OCI-LY1 (cell line): ENCODE data around the gene VSIG8.

Source experiments
- H2AFZ ChIP-seq: fragments of 200-600 bp; sonication (generic), shearing (Covaris generic); 2 replicates; pipeline ENCODE4 v1.6.0; 2014; ENCODE audit warnings: antibody characterized with exemption, mild to moderate bottlenecking, low read length
- H3F3A ChIP-seq: fragments of 200-600 bp; sonication (generic), shearing (Covaris generic); 2 replicates; pipeline ENCODE4 v1.6.0; 2014; ENCODE audit warnings: mild to moderate bottlenecking, antibody characterized with exemption, low read length, moderate library complexity; ENCODE audit not compliant: insufficient read depth
- H3K27ac ChIP-seq: fragments of 200-600 bp; sonication (generic); 2 replicates; pipeline ENCODE4 v1.5.1; 2014; ENCODE audit warnings: low read length, mixed run types, mild to moderate bottlenecking, low read depth; ENCODE audit not compliant: poor library complexity, severe bottlenecking
- H3K27me3 ChIP-seq: fragments of 200-600 bp; sonication (generic); 2 replicates; pipeline ENCODE4 v1.6.0; 2014; ENCODE audit warnings: antibody characterized with exemption, mild to moderate bottlenecking, low read length, moderate library complexity; ENCODE audit not compliant: insufficient read depth
- H3K36me3 ChIP-seq: fragments of 200-600 bp; sonication (generic); 2 replicates; pipeline ENCODE4 v1.6.1; 2014; ENCODE audit warnings: mild to moderate bottlenecking, antibody characterized with exemption, low read length, moderate library complexity, mixed read lengths; ENCODE audit not compliant: insufficient read depth
- H3K4me1 ChIP-seq: fragments of 200-600 bp; sonication (generic); 2 replicates; pipeline ENCODE4 v1.5.1; 2014; ENCODE audit warnings: mild to moderate bottlenecking, low read length, moderate library complexity; ENCODE audit not compliant: insufficient read depth, severe bottlenecking
- H3K4me2 ChIP-seq: fragments of 200-600 bp; sonication (generic), shearing (Covaris generic); 2 replicates; pipeline ENCODE4 v1.6.1; 2014; ENCODE audit warnings: low read length
- H3K4me3 ChIP-seq: fragments of 200-600 bp; sonication (generic); 2 replicates; pipeline ENCODE4 v1.5.1; 2014; ENCODE audit warnings: low read length, low read depth, mild to moderate bottlenecking, mixed read lengths; ENCODE audit not compliant: poor library complexity, severe bottlenecking
- H3K79me2 ChIP-seq: fragments of 200-600 bp; shearing (Covaris generic); 2 replicates; pipeline ENCODE4 v1.6.1; 2016; ENCODE audit warnings: mixed run types, low read length, mixed read lengths; ENCODE audit not compliant: insufficient read depth
- H3K9ac ChIP-seq: fragments of 200-600 bp; sonication (generic), shearing (Covaris generic); 2 replicates; pipeline ENCODE4 v1.6.1; 2014; ENCODE audit warnings: mild to moderate bottlenecking, low read length, mixed read lengths
- H3K9me2 ChIP-seq: fragments of 200-600 bp; sonication (generic), shearing (Covaris generic); 2 replicates; pipeline ENCODE4 v1.6.1; 2014; ENCODE audit warnings: low read depth, mild to moderate bottlenecking, low read length, mixed read lengths
- H3K9me3 ChIP-seq: fragments of 200-600 bp; shearing (Covaris generic); 2 replicates; pipeline ENCODE4 v1.6.1; 2014; ENCODE audit warnings: low read length, mixed read lengths
- H4K20me1 ChIP-seq: fragments of 200-600 bp; sonication (generic), shearing (Covaris generic); 2 replicates; pipeline ENCODE4 v1.6.0; 2016; ENCODE audit warnings: mild to moderate bottlenecking, low read length; ENCODE audit not compliant: insufficient read depth
- CTCF ChIP-seq: fragments of 200-600 bp; sonication (generic), shearing (Covaris generic); IDR thresholded peaks from 2 replicates; pipeline ENCODE4 v1.5.1; 2017; ENCODE audit warnings: mild to moderate bottlenecking, antibody characterized with exemption, low read length, moderate library complexity, mixed read lengths
- EZH2 ChIP-seq: fragments of 200-600 bp; sonication (generic), shearing (Covaris generic); IDR thresholded peaks from 2 replicates; pipeline ENCODE4 v1.8.0; 2017; ENCODE audit warnings: borderline replicate concordance, mixed run types, mild to moderate bottlenecking, antibody characterized with exemption, low read length, moderate library complexity, mixed read lengths

The VSIG8 gene

DNA sequence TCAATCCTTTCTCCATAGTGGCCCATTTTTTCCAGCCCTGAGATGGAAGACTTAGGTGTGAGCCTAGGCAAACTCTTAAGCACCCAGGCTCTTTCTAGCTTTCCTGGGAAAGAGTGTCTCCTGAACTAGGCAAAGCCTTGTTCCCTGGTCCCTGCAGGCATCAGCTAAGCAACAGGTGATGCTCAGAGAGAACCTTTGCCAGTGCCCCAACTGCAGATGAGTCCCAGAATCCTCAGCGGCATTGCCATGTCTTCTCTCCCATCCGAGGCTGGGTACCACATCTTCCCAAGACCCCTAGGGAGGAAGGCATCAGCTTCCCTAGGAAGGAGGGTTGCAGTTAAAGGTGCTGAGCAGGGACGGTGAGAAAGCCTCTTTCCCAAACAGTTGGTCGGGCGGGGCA is 8.2 kb upstream of the VSIG8 start:
- no peaks in the 10 kb centered on the region; the same call in 1 of the 2 replicates for H3K27me3 ChIP-seq
- no peak overlapping the region for H2AFZ ChIP-seq
- H3K4me2 ChIP-seq, result no peak overlapping the region
- TF ChIP-seq CTCF (no peak), EZH2 (no peak)
- no peaks in the 10 kb centered on the region for H3F3A ChIP-seq
- no peaks in the 10 kb centered on the region for H3K79me2 ChIP-seq
- H3K9ac ChIP-seq, result no peak overlapping the region
- no peak overlapping the region for H3K4me3 ChIP-seq
- no peaks in the 10 kb centered on the region for H4K20me1 ChIP-seq
- H3K27ac ChIP-seq, result no peak overlapping the region
- no peaks in the 10 kb centered on the region for H3K4me1 ChIP-seq
- H3K9me3 ChIP-seq, result no peaks in the 10 kb centered on the region
- H3K36me3 ChIP-seq, result no peaks in the 10 kb centered on the region
- no peaks in the 10 kb centered on the region for H3K9me2 ChIP-seq

DNA sequence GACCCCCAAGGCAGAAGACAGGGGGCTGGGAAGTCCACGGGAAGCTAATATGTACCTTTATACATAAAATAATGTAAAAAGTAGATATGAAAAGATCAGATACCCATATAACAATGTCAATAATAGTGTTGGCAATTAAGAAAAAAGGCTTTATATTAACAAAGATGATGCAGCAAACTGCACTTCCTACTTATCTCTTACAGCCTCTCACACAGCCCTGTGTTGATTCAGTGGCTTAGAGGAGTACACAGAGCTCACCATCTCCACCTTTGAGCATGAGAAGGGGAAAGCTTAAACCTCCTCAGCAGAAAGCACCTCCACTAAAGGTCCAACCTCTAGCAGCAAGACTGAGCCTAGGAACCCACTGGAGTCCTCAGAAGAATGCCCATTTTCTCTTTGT is 7.2 kb upstream of the VSIG8 start:
- Histone ChIP-seq H4K20me1 (no peaks in the 10 kb centered on the region), H3K27me3 (no peaks in the 10 kb centered on the region; the same call in 1 of the 2 replicates), H3K4me3 (no peak overlapping the region), H3F3A (no peaks in the 10 kb centered on the region), H2AFZ (no peak overlapping the region), H3K36me3 (no peaks in the 10 kb centered on the region), H3K4me2 (no peak overlapping the region), H3K4me1 (no peaks in the 10 kb centered on the region), H3K79me2 (no peaks in the 10 kb centered on the region), H3K9me3 (no peaks in the 10 kb centered on the region), H3K27ac (no peak overlapping the region), H3K9ac (no peak overlapping the region), H3K9me2 (no peaks in the 10 kb centered on the region)
- TF ChIP-seq EZH2 (no peak), CTCF (no peak)

DNA sequence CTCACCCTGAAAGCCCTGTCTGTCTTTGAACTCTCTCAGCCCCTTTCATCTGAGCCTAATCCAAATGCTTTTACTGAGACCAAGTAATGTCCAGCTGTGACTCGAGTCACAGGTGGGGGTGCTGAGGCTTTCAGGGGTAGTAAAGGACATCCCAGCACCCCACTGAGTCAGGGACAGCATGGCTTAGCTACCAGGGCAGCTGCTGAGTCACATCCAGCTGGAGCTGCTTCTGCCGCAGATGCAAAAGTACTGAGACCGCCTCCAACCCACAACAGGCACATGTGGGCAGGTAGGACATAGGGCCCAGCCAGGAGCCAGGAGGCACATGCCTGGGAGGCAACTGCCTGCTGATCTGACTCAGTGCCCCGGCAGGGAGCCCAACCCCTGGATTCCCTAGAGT is 6.7 kb upstream of the VSIG8 start:
- Histone ChIP-seq H3K9ac (no peak overlapping the region), H2AFZ (no peak overlapping the region), H3K4me1 (no peaks in the 10 kb centered on the region), H3K27ac (no peak overlapping the region), H3K79me2 (no peaks in the 10 kb centered on the region), H3K27me3 (no peaks in the 10 kb centered on the region; the same call in 1 of the 2 replicates), H3K9me3 (no peaks in the 10 kb centered on the region), H3K36me3 (no peaks in the 10 kb centered on the region), H4K20me1 (no peaks in the 10 kb centered on the region), H3F3A (no peaks in the 10 kb centered on the region), H3K4me2 (no peak overlapping the region), H3K4me3 (no peak overlapping the region), H3K9me2 (no peaks in the 10 kb centered on the region)
- TF ChIP-seq EZH2, result no peak
- no peak for TF ChIP-seq CTCF
